Loucy (cell line): ENCODE measurements around the gene CYTH3.

ENCODE experiments used
- EZH2phosphoT487 ChIP-seq: fragments of 200-600 bp; IDR thresholded peaks from 2 replicates; pipeline ENCODE4 v1.6.1; 2018; ENCODE audit warnings: antibody characterized with exemption, mild to moderate bottlenecking, moderate library complexity, borderline replicate concordance
- TF ChIP-seq, protein P1 (sequence below): fragments of 200-600 bp; sonication (generic); conservative IDR thresholded peaks from 2 replicates; pipeline ENCODE4 v1.5.1; 2014; ENCODE audit warnings: mild to moderate bottlenecking, antibody characterized with exemption, low read length

GRCh38 chr7:6244021-6244420 is 28.4 kb downstream of the CYTH3 start:
- TF ChIP-seq, protein P1, sequence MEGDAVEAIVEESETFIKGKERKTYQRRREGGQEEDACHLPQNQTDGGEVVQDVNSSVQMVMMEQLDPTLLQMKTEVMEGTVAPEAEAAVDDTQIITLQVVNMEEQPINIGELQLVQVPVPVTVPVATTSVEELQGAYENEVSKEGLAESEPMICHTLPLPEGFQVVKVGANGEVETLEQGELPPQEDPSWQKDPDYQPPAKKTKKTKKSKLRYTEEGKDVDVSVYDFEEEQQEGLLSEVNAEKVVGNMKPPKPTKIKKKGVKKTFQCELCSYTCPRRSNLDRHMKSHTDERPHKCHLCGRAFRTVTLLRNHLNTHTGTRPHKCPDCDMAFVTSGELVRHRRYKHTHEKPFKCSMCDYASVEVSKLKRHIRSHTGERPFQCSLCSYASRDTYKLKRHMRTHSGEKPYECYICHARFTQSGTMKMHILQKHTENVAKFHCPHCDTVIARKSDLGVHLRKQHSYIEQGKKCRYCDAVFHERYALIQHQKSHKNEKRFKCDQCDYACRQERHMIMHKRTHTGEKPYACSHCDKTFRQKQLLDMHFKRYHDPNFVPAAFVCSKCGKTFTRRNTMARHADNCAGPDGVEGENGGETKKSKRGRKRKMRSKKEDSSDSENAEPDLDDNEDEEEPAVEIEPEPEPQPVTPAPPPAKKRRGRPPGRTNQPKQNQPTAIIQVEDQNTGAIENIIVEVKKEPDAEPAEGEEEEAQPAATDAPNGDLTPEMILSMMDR = no peak
- no peak for TF ChIP-seq EZH2phosphoT487
